Left lobe of liver (tissue), 2 donors: ENCODE data around the gene PRKN. TPM values are rescaled to one million over a fixed set of nuclear protein-coding genes. Genes with fewer than 3 reads are reported as not detected.

ENCODE experiments used
- ATAC-seq: fragments of 200-7000 bp; cut with Tn5 transposase; one replicate; pipeline ENCODE4 v1.9.1; 2020; ENCODE audit warnings: mild to moderate bottlenecking, moderate library complexity
- DNase-seq: peaks from one replicate; pipeline ENCODE4 v3.0.0-alpha.2; 2020; ENCODE audit warnings: low spot score
- total RNA-seq: library from RNA; stranded (reverse); gene quantifications from one replicate; pipeline ENCODE4 v1.2.1, GENCODE V29; 2021
- donor health status: DM: no; HTN: no; CAD: no; lungs with moderate emphysema.
- donor health status: DM: no; HTN: yes; CAD: no.

Gene PRKN
- total RNA-seq, 1 donor from 2014 or later: 1.2 TPM

GRCh38 chr6:162471842-162472241, 255.7 kb downstream of the PRKN start:
- no peak for ATAC-seq
- no peak for DNase-seq

GRCh38 chr6:162468326-162468725, 259.2 kb downstream of the PRKN start:
- DNase-seq (no peak), ATAC-seq (no peak)

DNA sequence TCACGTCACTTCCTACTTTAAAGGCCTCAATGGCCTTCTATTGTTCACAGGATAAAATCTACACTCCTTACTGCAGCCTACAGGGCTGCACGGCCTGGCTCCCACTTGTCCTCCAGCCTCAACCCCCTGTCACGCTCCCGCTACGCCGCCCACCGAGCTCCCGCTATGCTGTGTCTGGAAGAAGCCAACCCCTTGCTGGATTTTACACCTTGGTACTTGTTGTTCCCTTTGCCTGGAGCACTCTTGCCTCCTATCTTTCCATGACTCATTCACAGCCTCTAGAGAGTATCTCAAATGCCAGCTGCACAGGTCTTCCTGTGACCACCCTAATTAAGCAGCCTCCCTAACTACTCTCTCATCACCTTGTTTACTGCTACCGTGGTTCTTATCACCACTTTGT, 259.9 kb downstream of the PRKN start:
- ATAC-seq (no peak), DNase-seq (no peak)

GRCh38 chr6:162463576-162463975, 264.0 kb downstream of the PRKN start:
- no peak for ATAC-seq
- no peak for DNase-seq

- ATAC-seq (no peak), DNase-seq (no peak)
Observed at GRCh38 chr6:162459985-162460384, 267.6 kb downstream of the PRKN start.

DNA sequence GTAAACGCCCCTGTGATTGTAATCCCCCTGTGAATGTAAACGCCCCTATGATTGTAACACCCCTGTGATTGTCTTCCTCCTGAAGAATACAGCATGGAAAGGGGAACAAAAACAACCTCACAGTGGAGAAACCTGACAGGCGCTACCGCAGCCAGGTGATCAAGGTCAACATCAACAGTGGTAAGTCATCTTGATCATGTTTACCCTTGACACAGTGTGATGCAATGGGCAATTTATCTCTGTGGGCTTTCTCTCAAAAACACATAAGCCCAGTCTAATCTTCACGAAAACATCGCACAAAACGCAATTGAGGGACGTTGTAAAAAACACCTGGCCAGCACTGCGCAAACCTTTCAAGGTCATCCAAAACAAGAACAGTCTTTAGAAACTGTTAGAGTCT, 277.2 kb downstream of the PRKN start:
- peak; percentile 59 for ATAC-seq

DNA sequence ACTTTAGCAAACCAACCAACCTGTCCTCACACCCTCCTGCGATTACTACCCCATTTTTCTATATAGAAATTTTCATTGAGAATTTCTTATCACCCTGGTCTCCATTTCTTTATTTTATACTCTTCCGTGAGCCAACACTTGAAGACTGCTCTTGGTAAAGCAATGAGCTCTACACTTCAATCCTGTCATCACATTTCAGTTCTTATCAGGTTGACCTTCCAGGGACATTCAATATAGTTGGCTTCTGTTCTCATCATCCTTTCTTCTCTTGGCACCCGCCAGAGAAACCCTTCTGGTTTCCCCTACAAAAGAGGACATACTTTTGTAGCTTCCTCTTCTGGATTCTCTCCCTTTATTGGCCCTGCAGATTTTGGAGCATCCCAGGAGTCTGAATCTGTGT, 279.3 kb downstream of the PRKN start:
- ATAC-seq: no peak
- DNase-seq: no peak

More for the DNA sequence above, 277.2 kb downstream of the PRKN start:
- no peak for DNase-seq

- ATAC-seq (peak; percentile 87), DNase-seq (peak; percentile 55)
Observed at GRCh38 chr6:162443101-162443500, 284.5 kb downstream of the PRKN start.

DNA sequence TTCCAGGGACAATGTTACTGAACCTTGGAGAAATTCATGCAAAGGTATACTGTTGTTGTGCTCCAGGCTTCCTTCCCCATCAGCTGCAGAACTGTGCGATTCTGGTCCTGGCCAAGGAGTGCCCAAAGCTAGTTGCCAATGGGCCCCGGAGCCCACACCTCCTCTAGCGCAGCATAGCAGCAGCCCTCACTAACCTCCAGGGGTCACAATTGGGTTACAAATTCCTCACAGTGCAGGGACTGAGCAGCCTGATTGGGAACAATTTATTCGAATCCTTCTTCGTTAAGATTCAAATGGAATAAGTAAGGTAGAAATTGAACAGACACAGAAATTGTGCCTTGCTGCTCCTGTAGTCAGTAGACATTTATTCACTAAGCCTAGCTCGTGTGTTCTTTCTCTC, 284.9 kb downstream of the PRKN start:
- ATAC-seq (peak; percentile 84), DNase-seq (no peak)

- DNase-seq (no peak), ATAC-seq (no peak)
Observed at GRCh38 chr6:162441991-162442390, 285.6 kb downstream of the PRKN start.

DNA sequence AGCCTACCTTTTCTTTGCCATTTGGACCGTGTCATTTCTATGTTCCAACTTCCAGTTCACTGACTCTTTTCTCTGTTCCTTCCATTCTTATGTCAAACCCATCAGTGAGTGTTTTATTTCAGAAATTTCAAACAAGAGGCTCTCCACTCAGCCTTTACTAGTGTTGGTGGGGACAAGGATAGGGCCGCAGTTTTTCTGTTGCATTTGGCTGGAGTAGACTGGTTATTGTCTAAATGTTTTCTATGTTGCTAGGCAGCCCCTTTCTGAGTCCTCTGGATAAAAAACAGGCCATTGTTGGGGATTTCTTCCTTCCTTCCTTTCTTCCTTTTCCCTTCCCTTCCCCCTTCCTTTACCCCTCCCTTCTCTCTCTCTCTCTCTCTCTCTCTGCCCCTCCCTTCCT, 288.6 kb downstream of the PRKN start:
- ATAC-seq (no peak), DNase-seq (no peak)

GRCh38 chr6:162435071-162435470, 292.5 kb downstream of the PRKN start:
- DNase-seq (no peak), ATAC-seq (no peak)

DNA sequence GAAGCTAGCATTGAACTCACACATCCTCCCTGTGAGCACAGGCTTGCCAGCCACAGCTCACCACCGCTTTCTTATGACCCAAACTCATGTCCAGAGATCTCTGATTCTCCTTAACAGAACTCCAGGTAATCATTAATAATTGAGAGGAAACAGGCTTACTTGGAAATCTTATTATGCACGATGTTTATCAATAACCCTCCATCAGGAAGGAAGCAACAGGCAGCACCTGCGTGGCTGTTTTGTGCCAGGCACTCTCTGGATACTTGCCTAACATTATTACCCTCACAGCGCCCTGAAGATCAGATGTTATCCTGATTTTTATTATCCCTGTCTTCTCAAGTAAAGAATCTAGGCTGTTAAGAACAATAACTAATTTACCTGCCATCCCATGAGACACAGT, 306.6 kb downstream of the PRKN start:
- no peak for ATAC-seq
- no peak for DNase-seq

DNA sequence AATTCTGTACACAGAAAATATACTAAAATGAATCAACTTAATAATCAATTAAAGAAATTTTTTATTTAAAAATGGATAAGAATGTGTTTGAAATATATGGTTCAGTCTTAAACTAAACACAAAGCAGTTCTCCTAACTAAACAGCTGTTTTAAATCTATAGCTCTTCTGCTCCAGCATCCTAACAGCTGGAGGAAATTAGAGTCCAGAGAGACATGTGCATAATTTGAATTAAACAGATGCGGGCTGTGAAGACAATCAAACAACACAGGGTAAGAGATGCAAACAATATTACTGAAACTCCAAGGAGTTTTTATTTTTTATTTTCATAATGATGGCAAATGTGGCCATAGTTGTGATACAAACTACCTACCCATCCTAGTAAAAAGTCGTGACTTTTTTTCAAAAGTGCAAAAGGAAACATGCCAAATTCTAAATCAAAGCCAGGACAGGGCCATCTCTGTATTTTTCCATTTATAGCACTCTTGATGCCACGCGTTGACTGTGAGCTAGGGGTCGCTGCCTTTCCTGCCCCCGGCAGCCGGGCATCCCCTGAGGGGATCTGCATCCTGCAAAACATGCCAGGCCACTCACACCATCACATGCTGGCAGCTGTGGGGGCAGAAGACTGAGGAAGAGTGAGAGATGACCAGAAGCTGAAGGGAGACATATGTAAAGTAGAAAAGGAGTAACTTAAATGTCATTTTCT, 310.6 kb downstream of the PRKN start:
- DNase-seq: no peak
- no peak for ATAC-seq

DNA sequence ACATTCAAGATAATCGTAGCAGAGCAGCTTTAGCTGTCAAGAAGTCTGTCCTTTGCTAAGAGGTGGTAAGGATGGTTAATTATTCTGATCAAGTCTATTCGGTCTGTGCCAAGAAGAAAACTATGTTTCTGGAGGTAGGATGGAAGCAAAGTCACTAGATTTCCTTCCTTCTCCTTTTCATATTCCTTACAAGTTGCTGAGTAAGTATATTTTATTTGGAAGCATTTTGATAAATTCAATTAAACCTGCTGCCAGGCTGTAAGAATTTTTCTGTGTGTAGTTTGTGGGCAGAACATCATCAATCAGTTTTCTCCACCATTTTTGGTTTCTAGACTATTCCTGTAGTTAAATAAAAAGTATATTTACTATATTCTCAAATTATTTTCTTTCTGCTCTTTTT, 311.3 kb downstream of the PRKN start:
- DNase-seq: no peak
- no peak for ATAC-seq

GRCh38 chr6:162409741-162410691, 317.6 kb downstream of the PRKN start:
- no peak for ATAC-seq
- no peak for DNase-seq

GRCh38 chr6:162408826-162409535, 318.6 kb downstream of the PRKN start:
- ATAC-seq: no peak

GRCh38 chr6:162404951-162405350, 322.6 kb downstream of the PRKN start:
- DNase-seq (no peak), ATAC-seq (no peak)

More at GRCh38 chr6:162408826-162409535, 318.6 kb downstream of the PRKN start:
- no peak for DNase-seq

- no peak for ATAC-seq
- DNase-seq: no peak
Observed at GRCh38 chr6:162403031-162403430, 324.5 kb downstream of the PRKN start.

DNA sequence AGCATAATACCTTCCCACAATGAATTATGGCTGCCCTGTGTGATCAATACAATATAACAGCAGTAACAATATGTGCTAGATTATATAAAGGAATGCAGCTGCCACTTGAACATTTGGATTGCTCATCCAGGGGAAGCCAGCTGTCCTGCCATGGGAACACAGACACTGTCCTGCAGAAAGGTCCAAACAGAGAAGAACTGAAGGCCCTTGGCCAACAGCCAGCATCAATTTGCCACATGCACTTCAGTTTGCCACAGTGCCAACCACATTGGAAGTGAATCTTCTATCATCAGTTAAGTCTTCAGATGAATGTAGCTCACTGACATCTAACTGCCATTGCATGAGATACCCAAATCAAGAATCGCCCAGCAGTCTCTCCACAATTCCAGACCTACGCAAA, 332.4 kb downstream of the PRKN start:
- DNase-seq (no peak), ATAC-seq (no peak)
